ENCODE data around the gene SLC22A12. TPM values are rescaled to one million over a fixed set of nuclear protein-coding genes. Genes with fewer than 3 reads are reported as not detected.

Gene SLC22A12
- total RNA-seq, 1 donor from 2014 or later, result not detected

DNA sequence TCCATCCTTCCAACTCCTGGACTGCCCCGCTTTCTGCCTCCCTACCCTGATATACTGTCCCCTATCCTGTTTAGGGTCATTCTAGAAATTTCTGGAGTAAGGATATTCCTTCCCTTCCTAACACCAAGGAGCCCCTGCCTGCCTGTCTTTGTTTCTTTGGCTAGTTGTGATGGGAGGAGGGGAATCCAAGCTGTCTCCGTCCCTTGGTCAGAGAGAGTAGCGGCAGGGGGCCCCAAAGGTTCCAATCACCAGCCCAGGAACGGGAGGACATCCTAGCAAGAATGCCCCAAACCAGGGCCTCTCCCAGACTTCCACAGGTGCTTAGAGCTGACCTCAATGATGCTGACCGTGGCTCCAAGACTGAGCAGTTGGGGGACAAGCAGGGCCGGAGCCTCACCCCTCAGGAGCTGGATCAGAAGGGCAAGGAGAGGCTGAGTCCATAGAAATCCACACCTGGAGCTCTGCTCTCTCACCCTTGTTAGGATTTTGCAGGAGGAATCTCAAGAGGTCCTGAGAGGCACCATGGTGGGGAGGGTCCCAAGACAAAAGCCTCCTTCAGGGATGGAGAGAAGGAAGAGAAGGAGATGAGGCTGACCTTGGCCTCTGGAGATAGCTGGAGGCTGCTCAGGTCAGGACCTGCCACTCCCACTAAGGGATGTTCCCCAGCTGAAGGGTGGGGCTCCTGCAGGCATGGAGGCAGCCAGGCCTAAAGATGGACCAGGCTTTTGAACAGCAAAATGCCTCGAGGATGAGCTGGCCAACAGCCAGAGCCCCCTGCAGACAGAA, 13.6 kb downstream of the SLC22A12 start:
- no peak for DNase-seq (ENCODE audit: low read depth)

DNA sequence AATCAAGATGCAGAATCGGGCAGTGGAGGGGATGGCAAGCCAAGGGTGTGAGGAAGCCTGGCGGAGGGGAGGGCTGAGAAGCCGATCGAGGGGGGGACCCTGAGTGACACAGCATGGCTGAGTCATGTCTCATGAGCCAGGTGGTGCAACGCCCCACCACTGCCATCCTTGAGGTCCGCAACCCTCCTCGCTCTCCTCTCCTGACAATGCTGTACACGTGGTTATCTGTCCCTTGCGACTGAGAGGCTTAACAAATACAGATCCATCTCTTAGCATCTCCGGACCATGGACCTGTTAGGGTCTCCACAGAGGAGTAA, 14.2 kb downstream of the SLC22A12 start:
- no peak for DNase-seq (ENCODE audit: low read depth)

DNA sequence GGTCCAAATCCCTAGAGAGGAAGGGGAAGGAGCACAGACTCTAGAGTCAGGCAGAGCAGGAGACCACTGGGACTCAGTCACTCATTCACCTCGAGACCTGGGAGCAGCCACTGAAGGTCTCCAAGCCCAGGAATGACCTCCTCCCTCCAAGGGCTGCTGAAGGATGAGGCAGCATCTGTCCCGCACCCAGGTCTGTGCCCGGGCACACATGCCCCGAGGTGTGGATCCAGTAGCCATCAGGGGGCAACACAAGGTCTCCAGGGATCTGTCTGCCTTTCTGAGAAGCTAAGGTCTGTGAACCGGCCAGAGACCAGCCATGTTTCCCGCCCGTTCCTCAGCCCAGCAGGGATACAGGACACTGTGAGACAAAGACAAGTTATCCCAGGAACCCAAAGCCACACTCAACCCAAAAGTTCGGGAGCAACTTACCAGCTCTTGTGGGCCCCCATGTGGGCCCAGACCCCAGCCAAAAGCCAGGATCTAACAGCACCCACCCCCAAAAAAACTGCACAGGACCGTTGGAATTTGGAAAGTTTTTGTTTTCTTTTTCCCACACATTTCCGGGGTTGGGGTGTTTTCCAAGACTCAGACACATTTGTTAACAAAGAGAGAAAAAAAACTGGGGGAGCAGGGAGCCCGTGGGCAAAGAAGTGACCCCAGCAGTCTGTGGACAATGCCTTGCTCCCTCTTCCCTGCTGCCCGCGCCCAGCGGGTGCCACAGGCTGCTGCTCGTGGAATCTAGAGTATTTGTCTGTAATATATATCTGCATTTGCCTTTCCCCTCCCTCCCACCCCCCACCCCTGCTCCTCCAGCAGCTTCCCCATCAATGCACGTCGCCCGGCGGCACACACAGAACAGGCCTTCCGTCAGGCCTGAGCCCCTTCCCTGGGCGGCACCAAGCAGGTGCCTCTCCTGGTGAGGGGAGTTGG, 14.9 kb downstream of the SLC22A12 start:
- DNase-seq (ENCODE audit: low read depth), result no peak

DNA sequence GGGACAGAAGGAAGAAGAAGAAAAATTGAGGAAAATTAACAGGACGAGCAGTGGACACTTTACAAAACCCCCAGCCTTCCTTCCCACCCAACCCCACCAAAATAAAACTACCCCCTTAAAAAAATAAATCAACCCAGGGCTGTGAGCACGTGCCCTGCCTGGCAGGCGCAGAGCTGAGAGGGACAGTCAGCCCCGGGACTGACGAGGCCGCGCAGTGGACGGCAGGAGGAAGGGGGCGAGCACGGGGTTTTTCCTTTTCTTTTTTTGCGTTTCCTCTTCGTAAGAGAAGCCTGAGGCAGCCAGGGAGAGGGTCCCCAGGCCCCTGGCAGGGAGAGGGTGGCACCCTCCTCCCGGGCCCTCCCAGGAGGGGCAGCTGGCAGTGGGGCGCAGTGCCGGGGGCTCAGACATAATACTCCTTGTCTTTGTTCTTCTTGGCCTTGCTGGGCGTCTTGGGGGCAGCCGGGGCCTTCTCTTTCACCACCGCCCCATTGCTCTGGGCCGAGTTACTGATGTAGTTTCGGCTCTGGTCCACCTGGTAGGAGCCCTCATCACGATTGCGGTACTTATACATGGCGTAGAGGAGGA, 15.9 kb downstream of the SLC22A12 start:
- DNase-seq (ENCODE audit: low read depth), result no peak

DNA sequence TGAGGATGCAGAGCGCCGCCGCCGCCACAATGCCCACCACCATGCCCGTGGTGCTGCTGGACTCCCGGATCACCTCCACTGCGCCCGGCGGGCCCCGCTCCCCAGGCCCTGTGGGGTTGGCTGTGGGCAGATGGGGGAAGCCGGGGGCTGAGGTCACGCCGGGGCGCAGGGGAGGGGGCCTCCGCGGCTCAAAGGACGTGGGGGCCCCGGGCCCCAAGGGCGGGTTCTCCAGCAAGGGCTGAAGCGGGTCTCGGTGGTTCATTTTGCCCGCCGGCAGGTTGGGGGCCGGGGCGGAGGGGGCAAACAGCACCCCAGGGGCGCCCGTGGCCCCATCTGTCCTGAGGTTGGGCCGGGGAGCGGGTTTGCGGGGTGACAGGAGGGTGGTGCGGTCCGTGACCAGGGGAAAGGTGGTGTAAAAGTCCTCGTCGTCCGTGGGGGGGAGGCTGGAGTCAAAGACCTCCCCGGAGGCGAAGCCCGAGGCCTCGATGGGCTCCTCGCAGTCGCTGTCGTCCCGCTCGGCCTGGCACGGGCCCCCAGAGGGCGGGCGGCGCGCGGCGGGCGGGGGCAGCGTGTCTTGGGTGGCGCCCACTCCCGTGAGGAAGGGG, 16.5 kb downstream of the SLC22A12 start:
- DNase-seq (ENCODE audit: low read depth), result no peak

DNA sequence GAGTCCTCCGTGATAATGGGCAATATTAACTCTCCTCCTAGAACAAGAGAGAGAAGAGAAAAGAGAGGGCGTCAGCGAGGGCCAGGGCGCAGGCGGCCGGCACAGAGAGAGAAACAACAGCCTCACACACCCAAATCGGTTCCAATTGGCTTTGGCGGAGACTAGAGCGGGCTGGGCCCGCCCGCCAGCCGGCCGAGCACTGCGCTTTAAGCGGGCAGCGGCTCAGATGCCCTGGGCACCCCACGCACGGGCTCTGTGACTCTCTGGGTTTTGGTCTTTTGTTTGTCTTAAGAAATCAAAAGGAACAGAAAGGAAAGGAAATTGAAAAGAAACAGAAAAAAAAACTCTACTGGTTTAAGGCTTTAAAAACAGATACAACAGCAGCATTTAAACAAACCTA, 17.0 kb downstream of the SLC22A12 start:
- DNase-seq (ENCODE audit: low read depth), result no peak

DNA sequence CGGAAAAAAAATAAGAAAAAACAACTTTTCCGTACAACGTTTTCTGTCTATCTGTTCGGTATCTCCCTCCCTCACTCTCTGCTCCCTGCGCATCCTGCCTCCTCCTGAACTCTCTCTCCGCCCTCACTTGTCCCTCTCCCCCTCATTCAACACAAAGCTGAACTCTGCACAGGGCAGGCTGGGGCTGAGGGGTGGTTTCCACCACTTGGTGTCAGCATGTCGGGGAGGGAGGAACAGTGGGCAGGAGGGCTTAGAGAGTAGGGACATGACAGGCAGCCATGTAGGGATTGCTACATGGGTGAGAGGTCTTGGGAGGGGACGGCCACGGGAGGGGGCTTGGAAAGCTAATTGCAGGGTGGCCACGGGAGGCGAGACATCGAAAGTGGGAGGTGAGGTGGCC, 17.6 kb downstream of the SLC22A12 start:
- DNase-seq (ENCODE audit: low read depth), result no peak

DNA sequence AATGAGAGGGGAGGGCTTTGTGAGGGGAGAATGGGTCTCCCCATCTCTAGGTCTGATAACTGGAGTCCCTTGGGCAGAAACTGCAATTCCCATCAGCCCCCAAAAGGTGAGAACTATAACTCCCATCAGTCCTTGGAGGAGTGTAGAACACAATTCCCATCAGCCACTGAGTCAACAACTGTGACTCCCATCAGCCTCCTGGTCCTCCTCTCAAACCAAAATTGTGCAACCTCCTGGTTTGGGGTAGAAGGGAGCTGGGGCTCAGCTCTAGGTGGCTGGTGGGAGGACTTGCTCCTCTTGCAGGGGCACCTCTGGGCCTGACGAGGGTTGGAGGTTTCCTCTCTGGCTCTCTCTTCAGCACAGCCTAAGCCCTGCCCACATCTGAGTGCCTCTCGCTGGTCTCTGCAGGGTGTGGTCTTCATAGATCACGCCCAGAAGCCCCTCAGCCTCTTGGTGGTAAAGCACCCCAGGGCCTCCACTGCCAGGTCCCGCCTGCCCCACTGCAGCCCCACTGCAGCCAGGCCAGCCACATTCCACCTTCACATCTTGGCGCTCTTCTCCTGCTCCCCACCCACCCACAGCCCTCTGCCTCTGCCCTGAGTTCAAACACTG, 18.5 kb downstream of the SLC22A12 start:
- DNase-seq (ENCODE audit: low read depth), result no peak

DNA sequence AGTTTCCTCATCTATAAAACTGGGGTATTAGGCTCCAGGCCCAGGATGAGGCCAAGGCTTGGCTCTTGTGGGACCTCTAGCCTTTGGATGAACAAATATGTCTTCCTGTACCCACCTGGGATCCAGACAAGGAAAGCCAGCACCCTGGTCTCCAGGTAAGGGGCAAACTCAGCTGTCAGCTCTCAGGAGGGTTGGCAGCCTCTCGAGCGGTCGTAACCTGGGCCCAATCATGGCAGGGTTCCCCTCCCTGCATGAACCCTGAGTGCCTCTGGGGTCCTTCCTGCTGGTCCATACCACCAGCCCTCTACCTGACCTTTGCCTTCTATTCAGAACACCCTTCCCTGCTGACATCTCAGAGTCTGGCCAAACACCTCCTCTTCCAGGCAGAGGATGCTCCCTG, 19.6 kb downstream of the SLC22A12 start:
- no peak for DNase-seq (ENCODE audit: low read depth)

DNA sequence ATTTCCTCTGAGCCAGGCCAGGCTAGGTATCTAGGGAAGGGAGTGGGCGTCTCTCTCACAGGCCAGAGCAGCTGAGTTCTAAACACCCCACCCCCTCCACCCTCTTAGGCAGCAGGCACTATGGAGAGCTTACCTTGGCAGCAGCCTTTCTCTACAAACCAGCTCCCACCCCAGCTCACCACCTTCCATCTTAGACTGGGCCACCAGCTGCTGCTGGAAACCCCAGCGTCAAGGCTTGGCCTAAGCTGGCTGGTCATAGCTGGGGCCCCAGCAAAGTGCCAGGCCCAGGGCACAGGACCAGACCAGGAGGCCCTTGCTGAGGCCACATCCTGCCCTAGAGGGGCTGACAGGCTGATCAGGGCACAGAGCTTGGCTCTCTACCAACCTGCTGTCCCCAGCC, 20.2 kb downstream of the SLC22A12 start:
- DNase-seq (ENCODE audit: low read depth), result no peak

DNA sequence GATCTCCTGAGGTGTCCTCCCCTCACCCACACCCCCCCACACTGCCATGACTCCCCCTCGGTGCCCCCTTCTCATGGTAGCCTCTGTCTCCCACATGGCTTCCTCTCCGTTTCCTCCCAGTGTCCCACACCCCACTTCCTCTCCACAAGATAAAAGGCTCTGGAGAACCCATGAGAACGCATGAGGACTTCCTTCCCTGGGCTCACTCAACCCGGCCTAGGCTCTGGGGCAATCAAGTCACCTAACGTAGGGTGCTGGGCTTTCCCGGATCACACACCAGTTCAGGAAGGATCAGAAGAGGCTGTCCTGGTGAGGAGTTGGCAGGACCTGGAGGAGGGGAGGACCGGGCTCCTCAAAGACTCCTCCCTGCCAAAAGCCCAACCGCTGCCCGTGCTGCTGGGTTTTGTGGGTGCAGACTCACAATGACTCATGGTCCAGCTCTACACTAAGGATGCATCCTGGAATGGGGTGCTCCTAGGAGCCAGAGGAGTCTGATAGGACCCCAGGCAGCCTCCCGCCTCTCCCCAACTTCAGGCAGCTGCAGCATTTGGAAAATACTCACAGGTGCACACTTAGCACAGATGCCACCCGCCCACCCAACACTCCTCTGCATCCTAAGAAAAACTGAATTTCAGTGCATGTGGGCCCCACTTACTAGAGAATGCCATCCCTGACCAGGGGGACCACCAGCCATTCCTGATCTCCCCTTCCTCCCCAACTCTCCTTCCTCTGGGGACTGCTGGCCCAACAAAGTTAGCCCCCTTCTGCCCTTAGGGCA, 21.0 kb downstream of the SLC22A12 start:
- no peak for DNase-seq (ENCODE audit: low read depth)

DNA sequence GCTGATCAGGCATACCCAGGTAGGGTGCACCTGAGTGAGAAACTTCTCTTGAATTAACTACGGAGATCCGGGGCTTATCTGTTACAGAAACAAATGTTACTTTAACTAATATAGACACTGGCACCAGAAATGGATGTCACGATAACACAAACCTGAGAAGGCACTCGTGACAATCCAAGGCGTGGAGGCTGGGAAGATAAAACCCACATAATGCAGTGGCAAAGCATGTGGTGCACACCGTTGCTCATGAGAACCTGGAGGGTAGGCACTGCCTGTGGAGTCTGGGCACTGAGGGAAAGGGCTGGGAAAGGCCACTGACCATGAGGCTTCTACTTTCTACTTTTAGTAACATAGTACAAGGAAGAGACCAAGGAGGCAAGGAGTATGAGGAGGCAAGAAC, 22.6 kb downstream of the SLC22A12 start:
- DNase-seq (ENCODE audit: low read depth), result no peak

DNA sequence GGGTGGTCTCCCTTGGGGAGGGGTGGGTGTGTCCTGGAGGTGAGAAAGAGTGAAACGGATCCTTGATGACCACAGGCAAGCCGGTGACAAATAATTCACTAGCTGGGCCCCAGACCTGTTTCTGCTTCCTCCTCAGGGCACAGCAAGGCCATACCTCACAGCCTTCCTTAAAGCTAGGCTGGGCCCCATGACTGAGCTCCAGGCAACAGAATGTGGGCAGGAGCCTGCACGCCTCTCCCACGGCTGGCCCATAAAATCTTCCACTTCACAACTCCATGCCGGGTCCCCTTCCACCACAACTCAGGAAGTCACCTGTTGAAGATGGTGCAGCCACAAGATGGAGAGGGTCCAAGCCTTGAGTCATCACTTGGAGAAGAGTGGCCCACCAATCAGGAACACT, 23.9 kb downstream of the SLC22A12 start:
- DNase-seq (ENCODE audit: low read depth), result no peak

DNA sequence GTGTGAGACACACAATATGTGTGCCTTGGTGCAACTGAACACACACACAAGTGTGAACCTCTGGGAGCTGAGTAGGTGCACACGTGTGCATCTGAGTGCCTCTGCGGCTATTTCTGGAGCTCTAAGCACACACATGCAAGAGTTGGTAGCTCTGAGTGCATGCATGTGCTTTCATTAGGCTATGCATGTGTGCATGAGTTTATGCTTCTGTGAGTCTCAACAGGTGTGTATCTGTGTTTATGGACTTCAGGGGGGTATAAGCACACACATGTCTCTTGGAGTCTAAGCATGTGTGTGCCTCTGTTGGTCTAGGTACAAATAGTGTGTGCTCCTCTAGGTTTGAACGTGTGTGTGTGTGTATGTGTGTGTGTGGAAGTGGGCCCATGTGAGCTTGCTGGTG, 25.8 kb downstream of the SLC22A12 start:
- DNase-seq (ENCODE audit: low read depth), result no peak

DNA sequence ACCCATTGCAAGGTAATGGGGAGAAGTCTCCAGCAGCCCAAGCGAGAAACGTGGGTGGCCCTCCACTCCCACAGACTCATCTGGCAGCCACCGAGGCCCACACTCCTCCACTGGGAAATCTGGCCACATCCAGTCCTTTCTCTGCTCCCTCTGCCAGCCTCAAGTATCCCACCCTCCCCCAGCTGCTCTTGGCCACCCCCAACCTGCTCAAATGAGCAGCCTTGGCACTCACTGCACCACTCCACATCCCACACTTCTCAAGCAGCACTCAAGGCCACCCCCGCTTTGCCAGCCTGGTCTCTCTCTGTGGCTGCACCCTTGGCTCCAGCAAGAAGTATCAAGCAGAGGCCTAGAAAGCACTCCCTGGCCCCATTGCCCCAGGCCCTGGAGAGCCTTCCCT, 28.2 kb downstream of the SLC22A12 start:
- DNase-seq (ENCODE audit: low read depth), result no peak

DNA sequence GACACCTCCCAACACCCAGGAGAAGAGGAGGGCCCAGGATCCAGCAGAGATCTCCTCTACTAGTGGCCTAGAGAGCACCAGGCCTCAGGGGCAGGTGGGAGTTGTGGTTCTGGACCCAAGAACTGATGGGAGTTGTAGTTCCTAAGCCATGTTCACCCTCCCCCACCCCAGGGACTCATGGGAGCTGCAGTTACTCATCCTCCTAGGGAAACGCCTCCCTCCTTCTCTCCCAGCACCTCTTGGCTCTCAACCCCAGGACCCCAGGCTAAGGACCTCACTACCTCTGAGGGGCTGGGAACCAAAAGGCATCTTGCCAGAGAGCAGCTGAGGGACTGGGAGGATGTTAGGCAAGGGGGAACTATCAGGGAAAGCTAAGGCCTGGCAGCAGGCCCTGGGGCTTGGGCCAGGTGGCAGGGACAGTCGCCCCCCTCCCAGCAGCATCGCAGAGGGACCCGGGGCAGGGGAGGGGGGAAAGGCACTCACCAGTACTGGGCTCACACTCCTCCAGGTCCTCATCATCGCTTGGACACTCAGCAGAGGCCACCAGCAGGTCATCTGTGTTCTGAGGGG, 28.9 kb downstream of the SLC22A12 start:
- peak; percentile 65 for DNase-seq (ENCODE audit: low read depth)

DNA sequence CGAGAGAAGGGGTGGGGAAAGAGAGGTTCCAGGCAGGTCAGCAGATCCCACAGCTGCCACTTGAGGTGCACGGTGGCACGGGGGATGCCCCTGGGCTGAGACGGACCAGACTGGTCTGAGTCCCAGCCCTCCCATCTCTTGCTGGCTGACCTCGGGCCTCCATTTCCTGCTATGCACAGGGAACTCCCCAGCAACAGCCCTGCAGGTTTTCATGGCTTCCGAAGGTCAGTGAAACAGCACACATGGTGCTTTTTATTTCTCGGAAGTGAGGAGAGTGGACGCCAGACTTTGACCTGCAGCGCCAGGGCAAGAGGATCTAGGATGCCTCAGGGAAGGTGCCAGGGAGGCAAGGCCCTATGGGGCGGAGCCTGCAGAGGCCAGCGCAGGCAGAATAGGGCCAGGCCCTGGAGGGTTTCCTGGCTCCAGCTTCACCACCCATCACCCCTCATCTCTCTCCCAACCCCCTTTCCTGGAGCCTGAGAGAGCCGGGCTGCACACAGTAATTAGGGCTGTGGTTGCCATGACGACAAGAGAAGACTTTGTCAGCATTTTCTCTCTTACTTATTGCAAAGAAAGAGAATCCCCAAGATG, 29.5 kb downstream of the SLC22A12 start:
- peak; percentile 48 for DNase-seq (ENCODE audit: low read depth)

DNA sequence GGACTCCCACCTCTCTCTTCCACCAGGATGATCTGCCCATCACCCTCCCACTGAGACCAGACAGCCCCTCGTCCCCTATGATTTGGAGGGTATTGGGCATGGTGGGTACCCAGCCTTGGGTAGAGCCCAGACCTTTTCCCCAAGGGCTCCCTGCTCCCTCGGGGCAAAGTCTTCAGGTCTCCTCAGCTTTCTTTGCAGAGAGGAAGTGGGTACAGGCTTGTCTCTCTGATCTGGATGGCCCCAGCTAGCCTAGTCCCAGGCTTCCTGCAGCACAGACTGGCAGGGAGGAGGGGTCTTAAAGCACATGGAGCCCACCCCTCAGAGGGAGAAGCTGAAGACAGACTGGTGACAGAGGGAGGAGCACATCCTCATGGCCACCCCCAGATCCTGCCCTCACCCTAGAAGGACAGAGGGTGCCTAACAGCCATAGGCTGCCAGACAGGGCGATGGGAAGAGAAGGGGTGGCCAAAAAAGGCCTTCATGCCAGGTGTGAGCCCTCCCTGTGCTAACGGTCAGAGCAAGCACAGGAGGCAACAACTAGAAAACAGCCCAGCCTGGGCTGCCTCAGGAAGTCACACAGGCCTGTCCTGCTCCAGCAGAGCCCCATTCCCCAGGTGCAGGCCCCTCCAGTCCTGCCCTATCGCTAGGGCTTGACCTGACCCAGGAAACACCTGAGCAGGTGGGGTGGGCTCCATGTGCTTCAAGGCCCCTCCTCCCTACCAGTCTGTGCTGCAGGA, 30.4 kb downstream of the SLC22A12 start:
- no peak for DNase-seq (ENCODE audit: low read depth)

DNA sequence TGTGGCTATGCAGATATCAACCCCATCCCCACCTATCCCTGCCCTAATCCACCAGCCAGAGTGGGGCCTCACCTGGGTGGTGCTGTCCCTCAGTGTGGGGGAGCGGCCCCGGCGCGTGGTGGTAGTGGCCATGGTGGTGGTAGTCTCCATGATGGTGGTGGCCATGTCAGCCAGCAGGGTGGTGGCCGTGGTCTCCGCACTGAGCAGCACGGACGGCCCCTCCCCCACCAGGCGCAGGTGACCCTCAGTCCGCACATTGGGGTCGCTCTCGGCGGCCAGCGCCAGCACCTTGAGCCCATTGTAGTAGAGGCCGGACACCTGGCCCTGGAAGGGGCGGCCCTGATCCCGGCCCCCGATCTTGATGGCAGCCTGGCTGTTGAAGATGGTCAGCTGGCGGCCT, 31.7 kb downstream of the SLC22A12 start:
- DNase-seq (ENCODE audit: low read depth), result no peak

All from renal cortical epithelial cell (primary cell).